Mucosa of descending colon (tissue), 3 donors: ENCODE data around the gene ZSWIM3. TPM values are rescaled to one million over a fixed set of nuclear protein-coding genes. Genes with fewer than 3 reads are reported as not detected.

Experiments
- ATAC-seq: fragments of 200-7000 bp; cut with Tn5 transposase; one replicate; pipeline ENCODE4 v1.9.1; 2020; ENCODE audit warnings: mild to moderate bottlenecking, moderate library complexity
- DNase-seq, 3 donors: peaks; one replicate each; pipeline ENCODE4 v3.0.0-alpha.2; 2020
- H3K36me3 ChIP-seq: fragments of 200-600 bp; one replicate; pipeline ENCODE4 v1.8.0; 2021; ENCODE audit warnings: low read depth, mild to moderate bottlenecking
- H3K4me1 ChIP-seq: fragments of 200-600 bp; one replicate; pipeline ENCODE4 v1.8.0; 2021; ENCODE audit warnings: low read depth, mild to moderate bottlenecking
- H3K4me3 ChIP-seq: fragments of 200-600 bp; one replicate; pipeline ENCODE4 v1.8.0; 2021; ENCODE audit warnings: mild to moderate bottlenecking
- H3K9me3 ChIP-seq: fragments of 200-600 bp; one replicate; pipeline ENCODE4 v1.8.0; 2021; ENCODE audit warnings: mild to moderate bottlenecking
- intact Hi-C, 2 donors: fragments of 100-400 bp; cut with DNase I in 1 of 2; cut with micrococcal nuclease in 1 of 2; formaldehyde crosslinking; loops; one replicate each; pipeline versions ENCODE4 v1.11.0 to v1.11.1; 2022; cut with DNase I, micrococcal nuclease
- total RNA-seq, 3 donors: library from RNA; stranded (reverse); fragmentation: NEBNext Ultra II Directional in 2 of 3; extraction: Animal tissue kit (Norgen Biotek cat#: 25700) in 2 of 3; gene quantifications; one replicate each; pipeline versions ENCODE4 v1.2.1 to v1.2.4, GENCODE V29; 2021 to 2023
- TF ChIP-seq, protein P1 (sequence below): fragments of 200-600 bp; IDR thresholded peaks from one replicate; pipeline ENCODE4 v1.8.0; 2022; ENCODE audit warnings: antibody characterized with exemption, mild to moderate bottlenecking
- donor health status: DM: no; HTN: no; CAD: no; lungs with moderate emphysema.
- donor health status: DM: no; HTN: no; CAD: no.
- donor health status: DM: no; HTN: yes; CAD: no.

ZSWIM3 gene
- total RNA-seq, 3 donors from 2014 or later = 3.3 to 7.4 (median 5.7) TPM

DNA sequence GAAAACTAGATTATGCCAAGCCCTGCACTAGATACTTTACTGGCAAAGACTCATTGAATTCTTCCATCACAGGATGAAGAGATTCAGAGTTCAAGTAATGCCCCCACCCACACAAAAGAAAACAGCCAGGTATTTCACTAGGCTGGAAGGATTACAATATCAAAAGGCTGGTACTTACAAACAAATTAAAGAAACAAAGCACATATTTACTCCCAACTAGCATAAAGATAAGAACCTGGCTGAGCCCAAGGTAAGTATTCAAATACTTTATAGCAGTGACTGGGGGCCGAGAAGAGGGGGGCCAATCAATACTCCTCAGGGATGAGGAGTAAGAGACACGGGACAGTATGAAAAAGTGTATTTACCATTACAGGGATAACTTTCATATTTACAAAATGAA, 3.9 kb upstream of the ZSWIM3 start:
- DNase-seq (no peak), ATAC-seq (no peak)
- Histone ChIP-seq H3K36me3 (no peaks in the 10 kb centered on the region), H3K4me3 (no peak overlapping the region), H3K4me1 (peaks cover 25% of the 10 kb centered on the region), H3K9me3 (no peaks in the 10 kb centered on the region)
- intact Hi-C loops = no loop called here
- TF ChIP-seq, protein P1, sequence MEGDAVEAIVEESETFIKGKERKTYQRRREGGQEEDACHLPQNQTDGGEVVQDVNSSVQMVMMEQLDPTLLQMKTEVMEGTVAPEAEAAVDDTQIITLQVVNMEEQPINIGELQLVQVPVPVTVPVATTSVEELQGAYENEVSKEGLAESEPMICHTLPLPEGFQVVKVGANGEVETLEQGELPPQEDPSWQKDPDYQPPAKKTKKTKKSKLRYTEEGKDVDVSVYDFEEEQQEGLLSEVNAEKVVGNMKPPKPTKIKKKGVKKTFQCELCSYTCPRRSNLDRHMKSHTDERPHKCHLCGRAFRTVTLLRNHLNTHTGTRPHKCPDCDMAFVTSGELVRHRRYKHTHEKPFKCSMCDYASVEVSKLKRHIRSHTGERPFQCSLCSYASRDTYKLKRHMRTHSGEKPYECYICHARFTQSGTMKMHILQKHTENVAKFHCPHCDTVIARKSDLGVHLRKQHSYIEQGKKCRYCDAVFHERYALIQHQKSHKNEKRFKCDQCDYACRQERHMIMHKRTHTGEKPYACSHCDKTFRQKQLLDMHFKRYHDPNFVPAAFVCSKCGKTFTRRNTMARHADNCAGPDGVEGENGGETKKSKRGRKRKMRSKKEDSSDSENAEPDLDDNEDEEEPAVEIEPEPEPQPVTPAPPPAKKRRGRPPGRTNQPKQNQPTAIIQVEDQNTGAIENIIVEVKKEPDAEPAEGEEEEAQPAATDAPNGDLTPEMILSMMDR = no peak

- Histone ChIP-seq H3K36me3 (no peaks in the 10 kb centered on the region), H3K4me1 (peaks cover 44% of the 10 kb centered on the region), H3K4me3 (peak overlapping the region; percentile 80), H3K9me3 (no peaks in the 10 kb centered on the region)
- intact Hi-C loops = no loop called here
- TF ChIP-seq, protein P1 = no peak
- ATAC-seq (peak; percentile 25), DNase-seq (no peak)
Measured at GRCh38 chr20:45857882-45858216, 435 bp downstream of the ZSWIM3 start.

DNA sequence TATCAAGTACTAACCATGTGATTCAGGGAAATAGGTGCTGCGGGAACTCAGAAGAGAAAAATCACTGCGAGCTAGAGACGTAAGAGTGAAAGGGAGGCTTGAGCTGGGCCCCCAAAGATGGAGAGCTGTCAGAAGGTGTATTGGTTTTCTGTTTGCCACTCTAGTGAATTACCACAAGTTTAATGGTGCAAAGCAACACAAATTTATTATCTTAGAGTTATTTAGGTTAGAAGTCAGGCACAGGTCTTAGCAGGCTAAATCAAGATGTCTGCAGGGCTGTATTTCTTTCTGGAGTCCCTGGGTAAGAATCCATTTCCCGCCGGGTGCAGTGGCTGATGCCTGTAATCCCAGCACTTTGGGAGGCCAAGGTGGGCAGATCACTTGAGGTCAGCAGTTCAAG, 2.5 kb downstream of the ZSWIM3 start:
- intact Hi-C loops = no loop called here
- no peak for ATAC-seq
- DNase-seq = no peak
- Histone ChIP-seq H3K4me3 (no peak overlapping the region), H3K9me3 (no peaks in the 10 kb centered on the region), H3K4me1 (peaks cover 52% of the 10 kb centered on the region), H3K36me3 (no peaks in the 10 kb centered on the region)
- TF ChIP-seq, protein P1 = no peak

DNA sequence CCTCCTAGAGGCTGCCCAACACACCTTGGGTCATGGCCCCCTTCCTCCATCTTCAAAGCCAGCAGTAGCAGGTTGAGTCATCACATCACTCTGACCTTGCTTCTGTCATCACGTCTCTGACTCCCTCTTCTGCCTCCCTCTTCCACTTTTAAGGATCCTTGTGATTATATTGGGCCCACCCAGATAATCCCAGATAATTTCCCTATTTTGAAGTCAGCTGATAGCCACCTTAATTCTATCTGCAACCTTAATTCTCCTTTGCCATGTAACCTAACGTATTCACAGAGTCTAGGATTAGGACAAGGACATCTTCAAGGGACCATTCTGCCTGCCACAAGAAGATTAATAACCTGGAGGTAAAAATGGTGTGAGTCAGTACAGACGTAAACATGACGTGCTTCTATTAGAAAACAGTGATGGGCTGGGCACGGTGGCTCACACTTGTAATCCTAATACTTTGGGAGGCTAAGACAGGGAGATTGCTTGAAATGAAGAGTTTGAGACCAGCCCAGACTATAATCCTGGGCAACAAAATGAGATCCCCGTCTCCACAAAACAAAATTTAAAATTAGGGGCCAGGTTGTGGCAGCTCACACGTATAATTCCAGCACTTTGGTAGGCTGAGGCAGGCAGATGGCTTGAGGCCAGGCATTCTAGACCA, 3.3 kb downstream of the ZSWIM3 start:
- no peaks in the 10 kb centered on the region for H3K9me3 ChIP-seq
- ATAC-seq = no peak
- no peaks in the 10 kb centered on the region for H3K36me3 ChIP-seq
- intact Hi-C loops = no loop called here
- peaks cover 47% of the 10 kb centered on the region for H3K4me1 ChIP-seq
- TF ChIP-seq, protein P1 = no peak
- no peak for DNase-seq
- H3K4me3 ChIP-seq = no peak overlapping the region

DNA sequence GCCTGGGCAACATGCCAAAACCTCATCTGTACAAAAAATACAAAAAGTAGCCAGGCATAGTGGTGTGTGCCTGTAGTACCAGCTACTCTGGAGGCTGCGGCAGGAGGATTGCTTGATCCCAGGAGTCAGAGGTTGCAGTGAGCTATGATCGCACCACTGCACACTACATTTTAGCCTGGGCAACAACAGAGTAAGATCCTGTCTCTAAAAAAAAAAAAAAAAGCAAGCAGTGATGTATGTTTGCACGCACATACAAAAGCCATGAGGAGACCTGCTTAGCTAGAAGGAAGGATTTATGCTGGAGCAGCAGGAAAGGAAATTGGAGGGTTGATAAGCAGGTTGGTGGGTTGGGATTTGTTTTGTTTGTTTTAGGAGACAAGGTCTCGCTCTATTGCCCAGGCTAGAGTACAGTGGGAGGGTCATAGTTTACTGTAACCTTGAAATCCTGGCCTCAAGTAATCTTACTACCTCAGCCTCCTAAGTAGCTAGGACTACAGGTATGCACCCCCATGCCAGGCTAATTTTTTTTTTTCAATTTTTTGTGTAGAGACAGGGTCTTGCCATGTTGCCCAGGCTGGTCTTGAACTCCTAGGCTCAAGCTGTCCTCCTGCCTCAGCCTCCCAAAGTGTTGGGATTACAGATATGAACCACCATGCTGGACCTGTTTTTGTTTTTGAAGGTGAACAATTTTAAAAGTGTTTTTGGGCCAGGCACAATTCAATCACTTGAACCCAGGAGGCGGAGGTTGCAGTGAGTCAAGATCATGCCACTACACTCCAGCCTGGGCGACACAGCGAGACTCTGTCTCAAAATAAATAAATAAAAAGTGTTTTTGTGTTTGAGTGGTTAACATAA, 4.0 kb downstream of the ZSWIM3 start:
- intact Hi-C loops = no loop called here
- H3K36me3 ChIP-seq = no peaks in the 10 kb centered on the region
- DNase-seq = peak in 1 of 3 donors; percentile 53
- ATAC-seq = peak; percentile 18
- H3K4me3 ChIP-seq = no peak overlapping the region
- TF ChIP-seq, protein P1 = no peak
- H3K4me1 ChIP-seq = peaks cover 40% of the 10 kb centered on the region
- H3K9me3 ChIP-seq = no peaks in the 10 kb centered on the region
